ENCODE results near the gene RASGRF2. TPM values are rescaled to one million over a fixed set of nuclear protein-coding genes. Genes with fewer than 3 reads are reported as not detected.
"Not testable (repeated sequence)": the region's sequence is repeated elsewhere in the genome, so short reads cannot be mapped to it uniquely, and the experiment has no call there.

Gene RASGRF2
- total RNA-seq, 1 donor from 2014 or later = 0.05 TPM

DNA sequence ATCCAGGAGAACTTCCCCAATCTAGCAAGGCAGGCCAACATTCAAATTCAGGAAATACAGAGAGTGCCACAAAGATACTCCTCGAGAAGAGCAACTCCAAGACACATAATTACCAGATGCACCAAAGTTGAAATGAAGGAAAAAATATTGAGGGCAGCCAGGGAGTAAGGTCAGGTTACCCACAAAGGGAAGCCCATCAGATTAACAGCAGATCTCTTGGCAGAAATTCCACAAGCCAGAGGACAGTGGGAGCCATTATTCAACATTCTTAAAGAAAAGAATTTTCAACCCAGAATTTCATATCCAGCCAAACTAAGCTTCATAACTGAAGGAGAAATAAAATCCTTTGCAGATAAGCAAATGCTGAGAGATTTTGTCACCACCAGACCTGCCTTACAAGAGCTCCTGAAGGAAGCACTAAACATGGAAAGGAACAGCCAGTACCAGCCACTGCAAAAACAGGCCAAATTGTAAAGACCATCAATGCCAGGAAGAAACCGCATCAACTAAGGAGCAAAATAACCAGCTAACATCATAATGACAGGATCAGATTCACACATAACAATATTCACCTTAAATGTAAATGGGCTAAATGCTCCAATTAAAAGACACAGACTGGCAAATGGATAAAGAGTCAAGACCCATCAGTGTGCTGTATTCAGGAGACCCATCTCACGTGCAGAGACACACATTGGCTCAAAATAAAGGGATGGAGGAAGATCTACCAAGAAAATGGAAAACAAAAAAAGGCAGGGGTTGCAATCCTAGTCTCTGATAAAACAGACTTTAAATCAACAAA lies 70.3 kb downstream of the RASGRF2 start:
- H3K4me3 Mint-ChIP-seq (ENCODE audit: unreplicated experiment); H3K4me1 Mint-ChIP-seq (ENCODE audit: unreplicated experiment); H3K36me3 Mint-ChIP-seq (ENCODE audit: unreplicated experiment); DNase-seq (ENCODE audit: extremely low spot score, unreplicated experiment); H3K27ac Mint-ChIP-seq (ENCODE audit: unreplicated experiment); H3K27me3 Mint-ChIP-seq (ENCODE audit: unreplicated experiment): not testable (repeated sequence)
- H3K9me3 Mint-ChIP-seq (ENCODE audit: unreplicated experiment) = peaks cover 11% of the 10 kb centered on the region

DNA sequence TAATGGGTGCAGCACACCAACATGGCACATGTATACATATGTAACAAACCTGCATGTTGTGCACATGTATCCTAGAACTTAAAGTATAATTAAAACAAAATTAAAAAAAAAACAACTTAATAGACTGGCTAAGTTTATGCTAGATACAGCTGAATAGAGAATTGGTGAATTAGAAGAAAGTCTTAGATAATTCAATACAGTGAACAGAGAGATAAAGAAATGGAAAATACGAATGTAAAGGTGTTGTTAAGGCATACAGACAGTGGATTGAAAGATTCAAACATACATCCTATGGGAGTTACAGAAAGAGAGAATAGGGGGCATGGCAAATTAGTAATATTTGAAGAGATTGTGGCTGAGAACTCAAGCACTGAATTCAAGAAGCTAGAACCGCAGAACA lies 75.4 kb downstream of the RASGRF2 start:
- H3K4me3 Mint-ChIP-seq (ENCODE audit: unreplicated experiment) = no peak overlapping the region
- H3K4me1 Mint-ChIP-seq (ENCODE audit: unreplicated experiment) = no peaks in the 10 kb centered on the region
- no peak for DNase-seq (ENCODE audit: extremely low spot score, unreplicated experiment)
- TF ChIP-seq, protein P1, sequence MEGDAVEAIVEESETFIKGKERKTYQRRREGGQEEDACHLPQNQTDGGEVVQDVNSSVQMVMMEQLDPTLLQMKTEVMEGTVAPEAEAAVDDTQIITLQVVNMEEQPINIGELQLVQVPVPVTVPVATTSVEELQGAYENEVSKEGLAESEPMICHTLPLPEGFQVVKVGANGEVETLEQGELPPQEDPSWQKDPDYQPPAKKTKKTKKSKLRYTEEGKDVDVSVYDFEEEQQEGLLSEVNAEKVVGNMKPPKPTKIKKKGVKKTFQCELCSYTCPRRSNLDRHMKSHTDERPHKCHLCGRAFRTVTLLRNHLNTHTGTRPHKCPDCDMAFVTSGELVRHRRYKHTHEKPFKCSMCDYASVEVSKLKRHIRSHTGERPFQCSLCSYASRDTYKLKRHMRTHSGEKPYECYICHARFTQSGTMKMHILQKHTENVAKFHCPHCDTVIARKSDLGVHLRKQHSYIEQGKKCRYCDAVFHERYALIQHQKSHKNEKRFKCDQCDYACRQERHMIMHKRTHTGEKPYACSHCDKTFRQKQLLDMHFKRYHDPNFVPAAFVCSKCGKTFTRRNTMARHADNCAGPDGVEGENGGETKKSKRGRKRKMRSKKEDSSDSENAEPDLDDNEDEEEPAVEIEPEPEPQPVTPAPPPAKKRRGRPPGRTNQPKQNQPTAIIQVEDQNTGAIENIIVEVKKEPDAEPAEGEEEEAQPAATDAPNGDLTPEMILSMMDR (IDR thresholded peaks at IDR 0.05) = no peak
- no peaks in the 10 kb centered on the region for H3K36me3 Mint-ChIP-seq (ENCODE audit: unreplicated experiment)
- peaks cover 7% of the 10 kb centered on the region for H3K9me3 Mint-ChIP-seq (ENCODE audit: unreplicated experiment)
- H3K27me3 Mint-ChIP-seq (ENCODE audit: unreplicated experiment) = peaks cover 11% of the 10 kb centered on the region
- H3K27ac Mint-ChIP-seq (ENCODE audit: unreplicated experiment) = no peak overlapping the region

DNA sequence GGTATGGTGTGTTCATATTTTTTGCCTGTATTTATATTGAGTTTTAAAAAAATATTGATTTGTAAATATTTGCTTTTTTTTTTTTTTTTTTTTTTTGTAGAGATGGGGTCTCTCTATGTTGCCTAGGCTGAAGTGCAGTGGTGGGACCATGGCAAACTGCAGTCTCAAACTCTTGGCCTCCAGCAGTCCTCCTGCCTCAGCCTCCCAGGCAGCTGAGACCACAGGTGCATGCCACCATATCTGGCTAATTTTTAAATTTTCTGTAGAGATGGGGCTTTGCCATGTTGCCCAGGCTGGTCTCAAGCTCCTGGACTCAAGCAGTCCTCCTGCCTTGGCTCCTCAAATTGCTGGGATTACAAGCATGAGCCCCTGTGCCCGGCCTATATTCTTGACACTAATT lies 78.3 kb downstream of the RASGRF2 start:
- H3K4me3 Mint-ChIP-seq (ENCODE audit: unreplicated experiment) = no peak overlapping the region
- no peak for DNase-seq (ENCODE audit: extremely low spot score, unreplicated experiment)
- H3K4me1 Mint-ChIP-seq (ENCODE audit: unreplicated experiment) = no peaks in the 10 kb centered on the region
- H3K36me3 Mint-ChIP-seq (ENCODE audit: unreplicated experiment) = no peaks in the 10 kb centered on the region
- TF ChIP-seq, protein P1 (IDR thresholded peaks at IDR 0.05) = no peak
- peaks cover 4% of the 10 kb centered on the region for H3K9me3 Mint-ChIP-seq (ENCODE audit: unreplicated experiment)
- peaks cover 11% of the 10 kb centered on the region for H3K27me3 Mint-ChIP-seq (ENCODE audit: unreplicated experiment)
- H3K27ac Mint-ChIP-seq (ENCODE audit: unreplicated experiment) = no peak overlapping the region

DNA sequence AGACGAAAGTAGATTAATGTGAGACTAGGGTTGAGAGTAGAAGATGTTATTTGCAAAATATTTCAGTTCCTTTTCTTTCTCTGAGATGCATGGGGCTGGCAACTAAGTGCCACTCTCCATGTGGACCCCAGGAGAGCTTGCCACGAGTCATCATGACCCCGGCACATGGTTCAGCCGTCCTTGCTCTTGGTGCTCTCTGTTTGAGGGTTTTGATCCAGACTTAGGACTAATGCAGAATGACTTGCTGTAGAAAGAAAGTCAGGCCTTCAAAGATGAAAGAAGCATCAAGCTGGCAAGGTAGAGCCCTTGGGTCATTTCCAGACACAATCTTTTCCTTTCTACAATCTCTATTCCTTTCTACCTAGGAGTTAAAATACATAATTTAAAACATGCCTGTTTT lies 84.7 kb downstream of the RASGRF2 start:
- no peaks in the 10 kb centered on the region for H3K9me3 Mint-ChIP-seq (ENCODE audit: unreplicated experiment)
- DNase-seq (ENCODE audit: extremely low spot score, unreplicated experiment) = no peak
- TF ChIP-seq, protein P1 (IDR thresholded peaks at IDR 0.05) = no peak
- H3K27ac Mint-ChIP-seq (ENCODE audit: unreplicated experiment) = no peak overlapping the region
- peaks cover 38% of the 10 kb centered on the region for H3K27me3 Mint-ChIP-seq (ENCODE audit: unreplicated experiment)
- H3K36me3 Mint-ChIP-seq (ENCODE audit: unreplicated experiment) = no peaks in the 10 kb centered on the region
- no peak overlapping the region for H3K4me3 Mint-ChIP-seq (ENCODE audit: unreplicated experiment)
- no peaks in the 10 kb centered on the region for H3K4me1 Mint-ChIP-seq (ENCODE audit: unreplicated experiment)

DNA sequence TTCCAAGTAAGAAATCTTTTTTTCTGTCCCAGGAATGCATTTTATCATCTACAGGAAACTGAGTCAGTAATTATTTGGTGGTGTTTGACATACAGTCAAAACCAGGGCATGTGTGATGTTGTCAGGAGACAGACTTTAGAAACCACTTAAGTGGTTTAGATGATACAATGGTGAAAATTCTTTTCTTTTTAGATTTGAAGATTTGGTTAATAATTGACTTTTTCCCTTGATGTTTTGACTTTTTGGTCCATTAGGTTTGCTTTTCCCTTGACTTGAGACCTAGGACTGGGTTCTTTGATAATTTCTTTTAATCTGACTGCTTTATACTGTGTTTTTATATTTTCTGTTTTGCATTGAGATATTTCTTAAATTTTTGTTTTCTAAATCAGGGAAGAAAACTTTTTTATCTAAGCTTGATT lies 85.2 kb downstream of the RASGRF2 start:
- no peak for DNase-seq (ENCODE audit: extremely low spot score, unreplicated experiment)
- Mint-ChIP-seq H3K9me3 (ENCODE audit: unreplicated experiment) (no peaks in the 10 kb centered on the region), H3K36me3 (ENCODE audit: unreplicated experiment) (no peaks in the 10 kb centered on the region), H3K4me3 (ENCODE audit: unreplicated experiment) (no peak overlapping the region), H3K4me1 (ENCODE audit: unreplicated experiment) (no peaks in the 10 kb centered on the region), H3K27ac (ENCODE audit: unreplicated experiment) (no peak overlapping the region), H3K27me3 (ENCODE audit: unreplicated experiment) (peaks cover 38% of the 10 kb centered on the region)
- TF ChIP-seq, protein P1 (IDR thresholded peaks at IDR 0.05) = no peak

All from osteocyte (in vitro differentiated cells).